Measurements from ENCODE around the gene ASL.
A peak's percentile ranks its signal among the peaks of the same experiment; 100 is the strongest.
"Not testable (repeated sequence)": the region's sequence is repeated elsewhere in the genome, so short reads cannot be mapped to it uniquely, and the experiment has no call there.

Gene ASL

DNA sequence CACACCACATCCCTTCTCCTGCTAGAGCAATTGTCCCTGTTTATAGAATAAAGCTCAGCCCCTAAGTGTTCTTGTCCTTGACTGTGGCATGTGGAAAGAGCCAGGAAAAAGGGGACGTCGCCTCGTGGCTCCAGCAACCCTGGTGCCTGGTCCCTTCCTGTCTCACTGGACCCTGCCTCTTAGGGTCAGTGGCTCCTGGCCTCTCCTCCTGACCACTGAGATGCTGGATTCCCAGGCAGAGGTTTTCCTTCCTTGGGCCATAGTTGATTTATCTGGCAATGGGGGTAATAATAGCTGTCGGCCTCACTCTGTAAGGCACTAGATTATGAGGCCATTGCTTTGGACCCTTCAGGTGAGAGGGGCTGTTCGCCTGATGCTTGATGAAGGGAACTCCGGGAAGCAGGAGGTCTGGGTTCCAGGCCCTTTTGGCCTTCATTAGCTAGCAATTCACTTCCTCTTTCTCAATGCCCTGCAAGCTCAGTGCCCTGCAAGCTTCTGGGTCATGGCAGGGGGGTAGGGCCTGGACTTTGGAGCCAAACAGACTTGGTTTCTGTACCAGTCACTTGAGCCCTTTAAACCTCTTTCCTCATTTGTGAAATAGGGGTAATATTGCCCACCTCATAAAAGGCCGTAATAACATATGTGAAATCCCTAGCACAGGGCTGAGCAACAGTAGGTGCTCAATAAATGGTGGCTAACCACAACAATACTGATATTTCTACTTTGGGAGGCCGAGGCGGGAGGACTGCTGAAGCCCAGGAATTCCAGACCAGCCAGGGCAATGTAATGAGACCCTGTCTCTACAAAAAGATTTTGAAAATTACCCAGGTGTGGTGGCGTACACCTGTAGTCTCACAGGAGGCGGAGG is 1.1 kb downstream of the ASL start:
- no peak for DNase-seq

DNA sequence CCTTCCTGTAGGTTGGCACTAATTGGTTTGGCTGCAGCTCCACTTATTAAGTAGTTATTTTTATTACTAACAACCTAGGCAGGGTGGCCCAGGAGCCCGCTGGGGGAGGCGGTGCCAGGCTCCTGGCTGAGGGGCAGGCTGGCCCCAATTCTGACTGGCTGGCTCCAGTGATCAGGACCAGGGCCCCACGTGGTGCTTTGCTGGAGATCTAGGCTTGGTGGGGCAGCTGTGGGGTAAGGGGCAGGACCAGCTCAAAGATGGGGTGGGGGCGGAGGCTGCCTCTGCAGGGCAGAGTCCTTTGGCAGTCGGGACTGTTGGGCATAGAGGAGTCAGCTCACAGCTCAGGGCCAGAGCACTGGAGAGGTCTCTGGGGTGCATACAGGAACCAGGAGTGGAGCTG is 2.4 kb downstream of the ASL start:
- no peak for DNase-seq

DNA sequence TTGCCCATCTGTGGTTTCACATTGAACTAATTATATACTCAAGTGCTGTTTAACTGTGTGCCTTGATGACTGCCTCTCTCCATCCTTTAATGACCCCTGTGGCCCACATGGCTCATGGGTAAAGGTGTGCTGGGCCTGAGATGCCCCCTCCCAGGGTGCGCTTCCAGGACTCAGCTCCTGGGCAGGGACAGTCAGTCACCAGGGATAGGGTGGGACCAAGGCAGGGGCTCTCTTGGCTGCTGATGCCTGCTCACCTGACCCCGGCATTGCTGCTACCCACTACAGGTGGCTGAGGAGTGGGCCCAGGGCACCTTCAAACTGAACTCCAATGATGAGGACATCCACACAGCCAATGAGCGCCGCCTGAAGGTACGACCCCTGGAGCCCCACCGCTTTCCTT is 6.5 kb downstream of the ASL start:
- no peak for DNase-seq

DNA sequence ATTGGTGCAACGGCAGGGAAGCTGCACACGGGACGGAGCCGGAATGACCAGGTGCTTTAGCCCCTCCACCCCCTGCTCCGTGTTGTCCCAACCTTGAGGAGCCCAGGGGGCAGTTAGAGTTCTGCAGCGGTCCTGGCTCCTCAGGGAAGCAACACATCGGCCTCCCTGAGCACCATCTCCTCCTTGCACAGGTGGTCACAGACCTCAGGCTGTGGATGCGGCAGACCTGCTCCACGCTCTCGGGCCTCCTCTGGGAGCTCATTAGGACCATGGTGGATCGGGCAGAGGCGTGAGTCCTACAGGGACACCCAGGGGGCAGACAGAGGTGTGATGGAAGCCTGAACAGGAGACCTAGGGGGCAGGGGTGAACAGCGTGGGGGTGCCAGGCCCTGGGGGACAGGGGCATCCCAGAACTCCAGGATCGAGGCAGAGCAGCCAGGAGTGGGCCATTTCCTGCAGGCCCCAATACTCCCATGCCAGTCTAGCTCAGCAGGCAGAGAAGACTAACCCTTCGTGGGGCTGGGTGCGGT is 7.3 kb downstream of the ASL start:
- no peak for DNase-seq

DNA sequence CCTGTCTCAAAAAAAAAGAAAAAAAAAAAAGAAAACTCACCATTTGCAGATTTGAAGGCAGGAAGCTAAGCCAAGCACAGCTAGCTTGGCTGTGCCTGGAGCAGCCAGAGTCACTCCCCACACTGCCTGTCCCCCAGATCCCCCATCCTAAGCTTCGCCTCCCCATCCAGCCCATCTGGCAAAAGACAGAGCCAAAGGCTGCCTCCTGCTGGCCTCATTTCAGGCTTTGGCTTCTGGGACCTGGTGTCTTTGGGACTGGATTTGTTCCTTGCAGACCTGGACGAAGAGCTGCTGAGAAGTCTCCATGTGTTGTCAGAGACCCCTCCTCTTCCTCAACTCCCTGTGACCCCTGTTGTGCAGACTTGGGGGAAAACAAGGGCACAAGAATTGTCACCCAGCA is 8.1 kb downstream of the ASL start:
- DNase-seq = no peak

DNA sequence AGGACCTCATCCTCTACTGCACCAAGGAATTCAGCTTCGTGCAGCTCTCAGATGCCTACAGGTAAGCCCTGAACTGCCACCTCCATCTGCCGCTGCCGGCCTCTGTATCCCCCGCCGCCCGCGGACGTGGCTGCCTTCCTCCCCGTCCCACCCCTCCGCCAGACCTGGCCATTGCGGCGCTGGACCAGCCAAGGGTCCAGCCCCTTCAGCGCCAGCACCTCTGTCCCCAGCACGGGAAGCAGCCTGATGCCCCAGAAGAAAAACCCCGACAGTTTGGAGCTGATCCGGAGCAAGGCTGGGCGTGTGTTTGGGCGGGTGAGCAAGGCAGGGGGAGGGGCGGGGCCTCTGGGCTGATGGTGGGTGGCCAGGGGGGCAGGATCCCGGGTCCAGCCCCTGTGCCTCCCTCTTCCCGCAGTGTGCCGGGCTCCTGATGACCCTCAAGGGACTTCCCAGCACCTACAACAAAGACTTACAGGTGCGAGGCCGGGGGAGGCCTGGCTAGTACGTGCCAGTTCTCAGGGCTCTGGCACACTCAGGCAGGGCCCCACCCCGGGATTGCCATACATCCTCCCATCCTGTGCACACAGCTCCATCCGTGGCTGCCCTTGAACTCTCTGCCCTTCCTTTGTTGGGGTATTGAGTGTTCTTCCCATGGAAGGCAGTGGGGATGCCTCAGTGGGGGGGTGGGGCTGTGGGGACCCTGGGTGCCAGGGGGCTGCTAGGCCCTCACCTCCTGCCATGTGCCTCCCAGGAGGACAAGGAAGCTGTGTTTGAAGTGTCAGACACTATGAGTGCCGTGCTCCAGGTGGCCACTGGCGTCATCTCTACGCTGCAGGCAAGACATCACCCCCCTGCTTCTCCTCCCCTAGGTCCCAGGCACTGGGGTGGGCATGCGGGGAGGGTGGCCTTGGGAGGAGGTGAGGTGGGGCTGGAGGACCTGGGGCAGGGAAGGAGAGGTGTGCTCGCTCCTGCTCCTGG is 13.5 kb downstream of the ASL start:
- no peak for DNase-seq

DNA sequence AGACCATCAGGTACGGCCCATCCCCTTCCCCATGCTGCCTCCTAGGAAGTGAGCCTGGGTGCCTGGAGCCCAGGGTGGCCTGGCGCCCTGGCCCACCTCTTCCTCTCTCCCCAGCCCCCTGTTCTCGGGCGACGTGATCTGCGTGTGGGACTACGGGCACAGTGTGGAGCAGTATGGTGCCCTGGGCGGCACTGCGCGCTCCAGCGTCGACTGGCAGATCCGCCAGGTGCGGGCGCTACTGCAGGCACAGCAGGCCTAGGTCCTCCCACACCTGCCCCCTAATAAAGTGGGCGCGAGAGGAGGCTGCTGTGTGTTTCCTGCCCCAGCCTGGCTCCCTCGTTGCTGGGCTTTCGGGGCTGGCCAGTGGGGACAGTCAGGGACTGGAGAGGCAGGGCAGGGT is 17.0 kb downstream of the ASL start:
- DNase-seq = no peak

DNA sequence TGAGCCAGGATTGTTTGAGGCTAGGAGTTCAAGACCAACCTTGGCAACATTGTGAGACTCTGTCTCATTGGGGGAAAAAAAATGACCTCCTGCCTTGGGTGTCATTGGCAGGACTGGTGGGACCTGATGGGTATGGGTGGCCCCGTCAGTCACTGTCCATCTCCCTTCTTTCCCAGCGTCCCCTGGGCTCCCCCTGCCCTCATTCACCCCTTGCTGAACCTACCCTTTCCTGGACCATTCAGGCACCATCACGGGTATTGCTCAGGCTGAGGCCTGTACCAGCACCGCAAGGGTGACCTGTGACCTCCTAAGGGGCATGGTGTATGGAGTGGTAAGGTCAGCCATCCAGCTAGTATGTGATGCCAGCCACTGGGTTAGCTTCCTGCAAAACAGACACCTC is 19.4 kb downstream of the ASL start:
- DNase-seq = no peak

DNA sequence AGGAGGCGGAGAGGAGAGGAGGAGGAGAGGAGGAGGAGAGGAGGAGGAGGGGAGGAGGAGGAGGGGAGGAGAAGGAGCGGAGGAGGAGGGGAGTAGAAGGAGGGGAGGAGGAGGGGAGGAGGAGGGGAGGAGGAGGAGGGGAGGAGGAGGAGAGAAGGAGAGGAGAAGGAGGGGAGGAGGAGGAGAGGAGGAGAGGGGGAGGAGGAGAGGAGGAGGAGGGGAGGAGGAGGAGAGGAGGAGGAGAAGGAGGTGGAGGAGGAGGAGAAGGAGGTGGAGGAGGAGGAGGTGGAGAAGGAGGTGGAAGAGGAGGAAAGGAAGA is 23.6 kb downstream of the ASL start:
- DNase-seq = no peak

DNA sequence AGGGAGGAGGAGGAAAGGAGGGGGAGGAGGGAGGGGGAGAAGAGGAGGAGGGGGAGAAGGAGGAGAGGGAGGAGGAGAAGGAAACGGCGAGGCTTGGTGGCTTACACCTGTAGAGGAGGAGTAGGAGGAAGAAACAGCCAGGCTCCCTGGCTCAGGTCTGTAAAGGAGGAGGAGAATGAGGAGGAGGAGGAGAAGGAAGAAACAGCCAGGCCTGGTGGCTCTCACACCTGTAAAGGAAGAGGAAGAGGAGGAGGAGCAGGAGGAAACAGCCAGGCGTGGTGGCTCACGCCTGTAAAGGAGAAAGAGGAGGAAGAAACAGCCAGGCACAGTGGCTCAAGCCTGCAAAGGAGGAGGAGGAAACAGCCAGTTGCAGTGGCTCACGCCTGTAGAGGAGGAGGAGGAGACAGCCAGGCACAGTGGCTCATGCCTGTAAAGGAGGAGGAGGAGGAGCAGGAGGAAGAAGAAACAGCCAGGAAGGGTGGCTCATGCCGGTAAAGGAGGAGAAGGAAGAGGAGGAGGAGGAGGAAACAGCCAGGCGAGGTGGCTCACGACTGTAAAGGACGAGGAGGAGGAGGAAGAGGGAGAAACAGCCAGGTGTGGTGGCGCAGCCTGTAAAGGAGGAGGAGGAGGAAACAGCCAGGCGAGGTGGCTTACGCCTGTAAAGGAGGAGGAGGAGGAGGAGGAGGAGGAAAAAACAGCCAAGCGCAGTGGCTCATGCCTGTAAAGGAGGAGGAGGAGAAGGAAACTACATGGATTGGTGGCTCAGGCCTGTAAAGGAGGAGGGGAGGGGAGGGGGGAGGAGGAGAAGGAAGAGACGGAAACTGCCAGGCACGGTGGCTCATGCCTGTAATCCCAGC is 24.2 kb downstream of the ASL start:
- peak; percentile 86 for DNase-seq

DNA sequence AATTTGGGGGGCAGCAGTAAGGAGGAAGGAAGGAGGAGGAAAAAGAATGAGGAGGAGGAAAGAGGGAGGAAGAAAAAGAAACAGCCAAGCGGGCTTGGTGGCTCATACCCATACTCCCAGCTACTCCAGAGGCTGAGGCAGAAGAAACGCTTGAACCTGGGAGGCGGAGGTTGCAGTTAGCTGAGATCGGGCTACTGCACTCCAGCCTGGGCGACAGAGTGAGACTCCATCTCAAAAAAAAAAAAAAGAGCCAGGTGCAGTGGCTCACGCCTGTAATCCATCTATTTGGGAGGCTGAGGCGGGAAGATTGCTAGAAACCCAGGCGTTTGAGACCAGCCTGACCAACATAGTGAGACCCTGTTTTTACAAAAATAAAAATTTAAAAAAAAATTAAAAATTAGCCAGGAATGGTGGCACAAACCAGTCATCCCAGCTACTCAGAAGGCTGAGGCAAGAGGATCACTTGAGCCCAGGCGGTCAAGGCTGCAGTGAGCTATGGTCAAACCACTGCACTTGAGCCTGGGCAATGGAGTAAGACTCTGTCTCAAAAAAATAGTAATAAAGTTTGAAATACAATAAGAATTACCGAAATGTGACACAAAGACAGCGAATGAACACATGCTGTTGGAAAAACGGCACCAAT is 24.9 kb downstream of the ASL start:
- no peak for DNase-seq

DNA sequence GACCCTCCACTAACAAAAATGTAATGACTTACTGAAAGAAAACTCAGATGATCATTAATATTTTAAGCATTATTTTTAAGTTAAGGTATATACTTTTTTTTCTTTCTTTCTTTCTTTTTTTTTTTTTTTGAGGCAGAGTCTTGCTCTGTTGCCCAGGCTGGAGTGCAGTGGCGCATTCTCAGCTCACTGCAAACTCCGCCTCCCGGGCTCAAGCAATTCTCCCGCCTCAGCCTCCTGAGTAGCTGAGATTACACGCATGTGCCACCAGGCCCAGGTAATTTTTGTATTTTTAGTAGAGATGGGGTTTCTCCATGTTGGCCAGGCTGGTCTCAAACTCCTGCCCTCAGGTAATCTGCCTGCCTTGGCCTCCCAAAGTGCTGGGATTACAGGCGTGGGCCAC is 26.5 kb downstream of the ASL start:
- DNase-seq = not testable (repeated sequence)

DNA sequence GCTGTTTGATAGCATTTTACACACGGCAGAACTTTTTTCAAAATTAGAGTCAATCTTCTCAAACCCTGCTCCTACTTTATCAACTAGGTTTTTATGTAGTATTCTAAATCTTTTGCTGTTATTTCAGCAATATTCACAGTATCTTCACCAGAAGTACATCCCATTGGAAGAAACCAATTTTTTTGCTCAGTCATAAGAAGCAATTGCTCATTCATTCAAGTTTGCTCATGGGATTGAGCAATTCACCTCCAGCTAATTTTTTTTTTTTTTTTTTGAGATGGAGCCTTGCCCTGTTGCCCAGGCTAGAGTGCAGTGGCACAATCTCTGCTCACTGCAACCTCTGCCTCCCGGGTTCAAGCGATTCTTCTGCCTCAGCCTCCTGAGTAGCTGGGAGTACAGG is 28.4 kb downstream of the ASL start:
- DNase-seq = not testable (repeated sequence)

DNA sequence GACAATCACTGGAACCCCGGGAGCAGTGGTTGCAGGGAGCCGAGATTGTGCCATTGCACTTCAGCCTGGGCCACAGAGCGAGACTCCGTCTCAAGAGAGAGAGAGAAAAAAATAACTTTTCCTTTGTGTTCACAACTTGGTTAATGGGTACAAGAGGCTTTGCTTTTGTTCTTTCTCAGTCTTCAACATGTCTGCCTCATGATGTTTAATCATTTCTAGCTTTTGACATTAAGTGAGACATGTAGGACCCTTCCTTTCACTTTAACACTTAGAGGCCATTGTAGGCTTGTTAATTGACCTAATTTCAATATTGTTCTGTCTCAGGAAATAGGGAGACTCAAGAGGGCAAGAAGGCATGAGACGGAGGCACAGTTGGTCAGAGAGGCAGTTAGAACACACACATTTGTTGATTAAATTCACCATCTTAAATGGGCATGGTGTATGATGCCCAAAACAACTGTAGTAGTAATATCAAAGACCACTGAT is 29.7 kb downstream of the ASL start:
- DNase-seq = no peak

DNA sequence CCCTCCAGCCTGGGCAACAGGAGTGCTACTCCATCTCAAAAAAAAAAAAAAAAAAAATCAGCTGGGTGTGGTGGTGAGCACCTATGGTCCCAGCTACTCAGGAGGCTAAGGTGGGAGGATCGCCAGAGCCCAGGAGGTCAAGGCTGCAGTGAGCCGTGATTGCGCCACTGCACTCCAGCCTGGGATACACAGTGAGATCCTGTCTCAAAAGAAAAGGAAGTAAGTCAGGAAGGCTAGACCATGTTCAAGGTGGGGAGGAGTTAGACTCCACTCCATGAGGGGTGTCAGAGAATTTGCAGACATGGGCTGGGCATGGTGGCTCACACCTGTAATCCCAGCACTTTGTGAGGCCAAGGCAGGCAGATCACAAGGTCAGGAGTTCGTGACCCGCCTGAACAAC is 32.8 kb downstream of the ASL start:
- DNase-seq = not testable (repeated sequence)

DNA sequence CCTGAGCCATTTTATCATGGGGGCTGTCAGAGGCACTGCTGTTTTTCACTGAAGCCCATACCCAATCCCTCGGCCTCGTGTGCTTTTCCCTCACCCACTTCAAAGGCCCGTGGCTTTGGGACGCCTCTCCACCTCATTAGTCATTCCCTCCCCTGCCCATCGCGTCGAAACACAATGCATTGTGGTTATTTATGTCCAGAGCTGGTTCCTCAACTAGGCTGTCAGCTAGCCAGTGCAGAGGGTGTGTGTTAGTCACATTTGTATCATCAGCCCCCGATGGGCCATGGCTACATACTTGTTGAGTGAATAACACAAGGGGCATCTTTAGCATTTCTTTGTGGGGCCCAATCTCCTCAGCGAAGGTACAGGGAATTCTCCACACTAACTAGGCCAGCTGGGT is 35.2 kb downstream of the ASL start:
- DNase-seq = no peak

DNA sequence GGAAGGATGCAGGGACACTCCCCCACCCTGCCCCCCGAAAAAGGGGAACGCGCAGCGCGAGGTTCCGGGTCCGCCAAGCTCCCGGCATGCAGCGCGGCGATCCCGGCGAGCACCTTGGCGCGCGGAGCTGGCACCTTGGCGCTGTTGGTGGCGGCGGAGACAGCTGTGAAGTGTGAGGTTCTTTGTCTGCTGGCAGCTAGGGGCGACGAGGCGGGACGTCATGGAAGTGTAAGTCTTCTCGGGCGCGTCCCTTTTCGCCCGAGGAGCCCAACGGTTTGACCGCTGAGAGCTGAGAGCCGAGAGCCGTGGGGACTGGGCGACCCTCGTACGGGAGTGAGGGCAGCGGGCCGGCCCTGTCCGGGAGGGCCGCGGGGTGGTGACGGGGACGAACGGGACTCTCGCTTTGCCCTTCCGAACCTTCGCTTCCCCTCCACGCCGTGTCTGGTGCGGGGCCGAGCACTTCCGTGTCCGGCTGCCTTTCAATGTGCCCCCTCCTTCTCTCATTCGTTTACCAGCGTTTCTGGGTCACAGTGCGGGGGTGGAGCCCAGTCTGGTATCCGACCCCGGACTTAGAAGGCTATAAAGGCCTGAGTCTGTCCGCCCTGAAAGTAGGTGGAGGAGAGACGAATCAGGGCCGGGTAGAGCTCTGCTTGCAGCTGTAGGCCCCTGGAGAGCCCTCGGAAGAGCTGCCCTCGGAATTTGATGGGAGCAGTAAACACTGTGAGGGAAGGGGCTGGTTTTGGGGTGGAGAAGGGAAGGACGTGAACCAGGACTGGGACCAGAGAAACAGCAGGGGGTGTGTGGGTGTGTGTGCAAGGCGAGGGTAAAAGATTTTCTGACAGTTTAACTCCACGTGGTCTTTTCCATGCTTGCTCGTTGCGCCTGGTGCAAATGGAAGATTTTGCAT is 39.4 kb downstream of the ASL start, which contains the start of gene CRCP:
Gene CRCP, plus strand, starts transcription at position 105 of the 907 bp plus-strand sequence. Its CDS starts 116 bp downstream, at position 221.
- DNase-seq = no peak

DNA sequence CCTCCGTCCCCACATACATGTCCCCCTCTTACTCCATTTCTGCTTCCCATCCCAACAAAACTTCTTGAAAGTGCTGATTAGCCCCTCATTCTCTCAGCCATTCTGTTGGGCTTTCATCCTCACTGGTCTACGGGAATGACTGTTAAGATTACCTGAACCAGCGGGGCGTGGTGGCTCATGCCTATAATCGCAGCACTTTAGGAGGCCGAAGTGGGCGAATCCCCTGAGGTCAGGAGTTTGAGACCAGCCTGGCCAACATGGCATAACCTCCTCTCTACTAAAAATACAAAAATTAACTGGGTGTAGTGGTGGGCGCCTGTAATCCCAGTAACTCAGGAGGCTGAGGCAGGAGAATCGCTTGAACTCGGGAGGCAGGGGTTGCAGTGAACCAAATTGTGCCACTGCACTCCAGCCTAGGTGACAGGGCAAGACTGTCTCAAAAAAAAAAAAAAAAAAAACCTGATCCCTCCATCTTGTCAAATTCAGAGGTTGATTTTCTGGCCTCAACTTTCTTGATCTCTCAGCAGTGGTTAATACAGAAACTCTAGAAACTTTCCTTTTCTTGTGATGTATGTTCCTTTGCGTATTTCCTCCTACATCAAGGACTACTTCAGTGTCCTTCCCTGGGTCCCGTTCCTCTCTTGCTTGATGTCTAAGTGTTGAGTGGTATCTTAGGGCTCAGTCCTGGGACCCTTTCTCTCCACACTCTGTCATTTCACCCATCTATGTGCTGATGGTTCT is 41.2 kb downstream of the ASL start:
- DNase-seq = not testable (repeated sequence)

DNA sequence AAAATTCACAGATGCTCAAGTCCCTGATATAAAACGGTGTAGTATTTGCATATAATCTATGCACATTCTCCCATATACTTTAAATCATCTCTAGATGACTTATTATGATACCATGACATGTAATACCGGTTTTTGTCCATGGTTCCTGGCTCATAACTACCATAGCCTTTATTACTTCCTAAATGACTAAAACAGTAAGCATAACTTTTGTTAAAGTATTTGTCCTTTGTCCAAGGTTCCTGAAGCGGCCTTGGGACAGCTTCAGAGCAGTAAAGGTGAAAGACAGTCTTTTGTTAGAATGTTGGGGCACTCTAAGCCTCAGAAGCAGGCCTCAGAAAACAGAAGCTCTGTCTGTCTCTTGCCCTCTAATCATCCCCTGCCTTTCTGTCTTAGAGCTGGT is 43.0 kb downstream of the ASL start:
- no peak for DNase-seq

DNA sequence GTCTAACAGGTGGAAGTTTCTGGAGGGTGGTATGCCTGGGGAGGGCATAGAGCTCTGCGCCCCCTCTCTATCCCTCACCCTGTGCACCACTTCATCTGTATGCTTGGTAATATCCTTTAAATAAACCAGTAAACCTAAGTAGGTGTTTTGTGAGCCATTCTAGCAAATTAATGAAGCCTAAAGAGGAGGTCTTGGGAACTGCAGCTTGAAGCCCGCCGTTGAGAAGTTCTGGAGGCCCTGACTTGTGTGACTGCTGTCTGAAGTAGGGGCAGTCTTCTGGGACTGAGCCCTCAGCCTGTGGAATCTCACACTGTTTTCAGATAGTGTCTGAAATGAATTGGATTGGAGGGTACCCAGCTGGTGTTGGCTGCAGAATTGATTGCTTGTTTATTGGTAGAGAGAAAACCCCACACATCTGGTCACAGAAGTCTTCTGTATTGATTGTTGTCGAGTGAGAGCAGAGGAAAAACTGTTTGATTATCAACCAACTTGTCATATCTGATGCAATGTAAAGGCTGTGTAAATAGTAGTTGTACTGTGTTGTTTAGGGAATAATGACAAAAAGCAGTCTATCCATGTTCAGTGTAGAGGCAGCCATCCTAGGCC is 43.7 kb downstream of the ASL start:
- DNase-seq = no peak

Measured in NCI-H2029 treated with DMSO at 0.1 percent for 48 hours (cell line).